HG03558 (cell line): ENCODE data around the gene TRAPPC3.

Experiments used
- ATAC-seq: cut with Tn5 transposase; IDR thresholded peaks from one replicate; pipeline ENCODE4 v1.9.1; 2021; ENCODE audit warnings: moderate number of reproducible peaks; ENCODE audit not compliant: unreplicated experiment; ENCODE audit errors: extremely low read depth

The TRAPPC3 gene

GRCh38 chr1:36108314-36108713, 41.0 kb downstream of the TRAPPC3 start:
- ATAC-seq: no peak

DNA sequence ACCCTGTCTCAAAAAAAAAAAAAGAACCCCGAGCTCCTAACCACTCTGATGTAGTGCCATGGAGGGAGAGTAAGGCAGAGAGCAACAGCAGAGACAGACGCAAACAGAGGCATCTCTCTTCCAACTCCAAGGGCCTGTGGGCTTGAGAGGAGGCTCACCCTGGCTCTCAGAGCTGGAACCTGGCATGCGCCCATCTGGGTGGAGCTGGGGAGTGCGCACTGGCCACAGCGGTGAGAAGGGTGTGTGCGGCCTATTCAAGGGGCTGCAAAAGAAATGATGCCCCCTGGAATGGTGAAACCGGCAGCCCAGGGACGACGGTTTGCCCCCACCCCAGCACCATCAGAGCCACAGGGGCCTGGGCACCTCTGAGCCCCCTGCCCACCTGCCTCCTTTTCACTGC, 41.9 kb downstream of the TRAPPC3 start:
- no peak for ATAC-seq

DNA sequence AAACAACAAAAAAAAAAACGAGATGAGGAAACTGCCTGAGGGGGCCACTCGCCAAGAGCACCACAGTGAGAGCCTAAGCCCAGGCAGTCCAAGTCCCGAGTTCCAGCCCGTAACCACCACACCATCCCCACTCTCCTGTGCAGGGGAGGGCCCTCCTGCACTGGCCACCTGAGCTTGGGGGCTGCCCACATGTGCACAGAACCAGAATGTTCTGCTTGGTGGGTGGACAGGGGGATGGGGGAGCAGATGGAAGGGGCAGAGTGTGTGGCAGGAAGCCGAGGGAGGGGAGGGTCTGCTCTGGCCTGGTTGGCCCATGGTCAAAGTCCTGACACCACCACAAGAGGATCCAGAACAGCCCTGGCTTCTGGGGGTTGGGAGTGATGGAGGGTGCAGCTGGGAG, 43.0 kb downstream of the TRAPPC3 start:
- ATAC-seq: no peak

- ATAC-seq: no peak
These were observed 47.7 kb downstream of the TRAPPC3 start for GRCh38 chr1:36101546-36101945.

- no peak for ATAC-seq
These were observed 48.9 kb downstream of the TRAPPC3 start for GRCh38 chr1:36100376-36100775.

GRCh38 chr1:36099681-36100341, 49.5 kb downstream of the TRAPPC3 start:
- ATAC-seq: no peak

DNA sequence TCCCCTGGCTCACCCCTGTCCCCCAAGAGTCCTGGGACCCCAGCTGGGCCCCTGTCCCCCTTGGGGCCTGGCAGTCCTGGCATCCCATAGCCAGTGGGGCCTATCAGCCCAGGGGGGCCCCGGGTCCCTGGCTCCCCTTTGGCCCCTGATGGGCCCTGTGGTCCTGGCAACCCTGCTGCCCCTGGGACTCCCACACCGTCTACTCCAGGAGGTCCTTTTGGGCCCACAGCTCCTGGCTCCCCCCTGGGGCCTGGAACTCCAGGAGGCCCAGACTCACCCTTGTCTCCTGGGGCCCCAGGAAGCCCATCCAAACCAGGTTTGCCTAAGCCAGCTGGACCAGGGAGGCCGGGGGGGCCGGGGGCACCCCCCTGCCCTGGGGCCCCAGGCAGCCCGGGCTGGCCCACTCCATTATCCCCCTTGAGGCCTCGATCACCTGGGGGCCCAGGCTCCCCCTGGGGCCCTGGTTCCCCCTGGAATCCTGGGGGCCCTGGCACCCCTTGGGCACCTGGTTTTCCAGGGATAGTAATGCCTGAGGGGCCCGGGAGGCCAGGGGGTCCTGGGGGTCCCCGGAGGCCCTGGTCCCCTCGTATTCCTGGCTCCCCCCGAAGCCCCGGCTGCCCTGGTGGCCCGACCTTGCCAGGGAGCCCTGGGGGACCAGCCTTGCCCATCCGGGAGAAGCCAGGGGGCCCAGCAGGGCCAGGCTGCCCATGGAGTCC, 50.5 kb downstream of the TRAPPC3 start:
- ATAC-seq: no peak

DNA sequence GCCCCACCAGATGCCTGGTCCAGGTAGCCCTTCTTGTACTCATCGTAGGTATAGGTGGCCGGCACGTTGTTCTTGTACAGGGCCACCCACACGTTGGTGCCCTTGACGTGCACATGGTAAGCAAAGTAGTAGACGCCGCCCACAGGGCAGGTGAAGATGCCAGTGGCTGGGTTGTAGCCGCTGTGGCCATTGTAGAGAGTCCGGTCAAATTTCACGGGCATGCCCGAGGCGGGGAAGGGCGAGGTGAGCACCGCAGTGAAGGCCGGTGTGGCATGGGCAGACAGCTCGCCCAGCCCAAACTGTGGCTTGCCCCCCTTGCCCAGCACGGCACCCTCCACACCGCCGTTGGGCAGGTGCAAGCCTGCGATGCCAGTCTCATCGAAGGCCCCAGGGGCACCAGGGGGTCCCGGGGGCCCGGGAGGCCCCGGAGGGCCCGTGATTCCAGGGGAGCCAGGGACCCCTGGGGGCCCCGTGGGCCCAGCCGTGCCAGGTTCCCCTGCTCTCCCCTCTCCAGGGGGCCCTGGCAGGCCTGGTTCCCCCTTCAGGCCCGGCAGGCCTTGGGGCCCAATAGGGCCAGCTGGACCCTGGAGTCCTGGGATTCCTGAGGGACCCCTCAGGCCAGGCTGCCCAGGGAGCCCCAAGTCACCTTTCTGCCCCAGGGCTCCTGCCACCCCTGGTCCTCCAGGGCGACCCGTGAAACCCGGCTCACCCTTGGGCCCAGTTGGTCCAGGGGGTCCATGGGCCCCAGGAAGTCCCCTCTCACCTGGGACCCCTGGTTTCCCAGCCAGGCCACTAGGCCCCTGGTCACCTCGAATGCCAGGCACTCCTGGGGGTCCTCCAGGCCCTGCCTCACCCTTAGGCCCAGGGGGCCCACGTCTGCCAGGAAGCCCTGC, 51.3 kb downstream of the TRAPPC3 start:
- no peak for ATAC-seq

DNA sequence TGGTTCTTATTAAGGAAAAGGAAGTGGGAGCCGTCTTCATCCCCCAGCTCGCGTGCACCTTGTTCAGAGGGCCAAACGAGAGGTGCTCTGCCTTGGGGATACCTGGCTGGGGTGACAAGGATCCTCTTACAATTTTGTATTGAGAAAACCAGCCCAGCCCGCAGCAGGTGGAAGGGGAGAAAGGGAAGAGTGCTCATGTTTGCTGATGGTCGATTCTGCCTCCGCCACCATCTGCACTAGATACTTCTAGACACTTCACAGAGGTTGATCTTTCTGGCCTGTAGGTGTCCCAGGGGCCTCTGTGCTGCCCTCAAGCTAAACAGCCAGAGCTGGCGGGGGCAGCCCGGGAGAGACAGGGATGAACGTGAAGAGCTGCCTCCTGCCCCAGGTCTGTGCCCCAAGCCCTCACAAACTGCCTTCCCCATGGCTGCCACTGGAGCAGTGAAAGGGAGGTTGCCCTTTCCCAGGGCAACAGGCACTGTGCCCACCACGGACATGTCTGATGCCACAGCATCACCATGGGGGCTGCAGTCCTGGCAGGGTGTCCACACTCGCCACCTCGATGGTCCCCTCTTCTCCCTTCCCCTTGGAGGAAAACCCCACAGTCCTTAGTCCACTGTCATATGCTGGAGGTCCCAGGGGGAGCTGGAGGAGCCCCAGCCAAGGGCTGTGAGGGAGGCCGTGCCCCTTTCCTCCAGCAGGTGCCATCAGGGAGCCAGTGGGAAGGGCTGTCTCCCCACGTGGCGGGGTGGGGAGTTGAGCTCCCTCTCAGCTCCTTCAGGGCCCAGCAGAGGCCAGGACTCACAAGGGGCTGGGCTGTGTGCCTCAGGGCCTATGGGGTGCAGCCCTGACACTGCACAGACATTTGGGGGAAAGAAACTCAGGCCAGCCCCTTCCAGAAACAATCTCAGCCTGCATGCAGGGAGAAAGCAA, 52.5 kb downstream of the TRAPPC3 start:
- ATAC-seq: no peak

DNA sequence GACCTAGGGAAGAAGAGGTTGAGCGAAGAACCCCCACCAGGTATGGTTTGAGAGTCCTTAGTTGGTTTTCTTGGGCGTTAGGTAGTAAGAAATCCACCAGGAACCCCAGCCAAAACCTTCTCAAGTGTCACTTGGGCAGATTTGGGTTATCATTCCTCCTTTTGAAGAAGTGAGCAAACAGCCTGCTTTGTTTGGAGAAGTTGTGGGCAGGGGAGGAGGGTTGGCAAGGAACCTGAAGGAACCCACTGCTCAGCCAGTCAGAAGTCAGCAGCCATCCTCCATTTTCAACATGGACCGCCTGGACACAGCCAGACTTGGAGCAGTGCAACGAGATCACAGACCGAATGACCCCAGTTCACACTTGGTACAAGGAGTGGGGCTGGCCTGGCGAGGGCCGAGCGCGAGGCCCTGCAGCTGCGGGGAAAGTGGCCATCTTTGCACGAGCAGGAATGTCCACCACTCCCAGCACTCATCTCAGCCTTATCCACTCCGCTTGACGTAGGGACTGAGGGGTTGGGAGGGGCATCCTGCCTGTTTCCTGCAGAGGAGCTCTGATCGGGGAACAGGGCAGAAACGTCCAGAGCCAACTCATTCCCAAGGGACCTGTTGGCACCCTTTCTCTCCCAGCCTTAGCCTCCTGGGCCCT, 53.4 kb downstream of the TRAPPC3 start:
- ATAC-seq: no peak

GRCh38 chr1:36094621-36095061, 54.6 kb downstream of the TRAPPC3 start:
- no peak for ATAC-seq

DNA sequence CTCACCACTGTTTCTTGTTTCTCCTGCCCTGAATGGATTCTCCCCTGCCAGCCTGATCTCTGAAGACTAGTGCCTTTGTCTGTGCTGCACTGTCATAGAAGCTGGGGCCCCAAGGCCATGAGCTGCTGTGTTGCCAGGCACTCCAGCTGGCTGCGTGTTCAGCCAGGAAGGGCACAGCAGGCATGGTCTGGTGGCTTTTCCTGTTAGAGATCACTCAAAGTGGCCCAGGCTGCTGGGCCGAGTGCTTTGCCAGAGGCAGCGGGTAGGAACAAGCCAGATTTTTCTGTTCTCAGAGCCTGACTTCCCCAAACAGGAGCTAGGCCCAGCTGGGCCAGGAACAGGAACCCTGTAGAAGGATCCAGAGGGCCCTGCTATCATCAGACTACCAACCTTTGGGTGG, 55.4 kb downstream of the TRAPPC3 start:
- ATAC-seq: no peak

- ATAC-seq: no peak
These were observed 56.1 kb downstream of the TRAPPC3 start for GRCh38 chr1:36093226-36093625.

- ATAC-seq: no peak
These were observed 56.5 kb downstream of the TRAPPC3 start for GRCh38 chr1:36092798-36093185.

- ATAC-seq: no peak
These were observed 57.0 kb downstream of the TRAPPC3 start for GRCh38 chr1:36092166-36092797.

GRCh38 chr1:36091698-36092097, 57.6 kb downstream of the TRAPPC3 start:
- ATAC-seq: no peak

DNA sequence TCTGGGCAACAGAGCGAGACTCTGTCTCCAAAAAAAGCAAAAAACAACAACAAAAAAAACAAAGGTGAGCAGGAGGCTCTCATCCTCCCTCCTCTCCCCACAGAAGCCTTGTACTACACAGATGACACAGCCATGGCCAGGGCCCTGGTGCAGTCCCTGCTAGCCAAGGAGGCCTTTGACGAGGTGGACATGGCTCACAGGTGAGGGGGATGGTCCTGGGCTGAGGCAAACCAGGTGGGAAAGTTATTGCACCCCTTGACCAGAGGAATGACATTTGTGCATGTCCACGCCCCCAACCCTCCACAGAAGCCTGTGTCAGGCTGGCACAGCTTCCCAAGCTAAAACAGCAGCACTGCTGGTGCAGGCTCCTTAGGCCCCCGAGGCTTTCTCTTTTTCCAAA, 58.1 kb downstream of the TRAPPC3 start:
- ATAC-seq: no peak

DNA sequence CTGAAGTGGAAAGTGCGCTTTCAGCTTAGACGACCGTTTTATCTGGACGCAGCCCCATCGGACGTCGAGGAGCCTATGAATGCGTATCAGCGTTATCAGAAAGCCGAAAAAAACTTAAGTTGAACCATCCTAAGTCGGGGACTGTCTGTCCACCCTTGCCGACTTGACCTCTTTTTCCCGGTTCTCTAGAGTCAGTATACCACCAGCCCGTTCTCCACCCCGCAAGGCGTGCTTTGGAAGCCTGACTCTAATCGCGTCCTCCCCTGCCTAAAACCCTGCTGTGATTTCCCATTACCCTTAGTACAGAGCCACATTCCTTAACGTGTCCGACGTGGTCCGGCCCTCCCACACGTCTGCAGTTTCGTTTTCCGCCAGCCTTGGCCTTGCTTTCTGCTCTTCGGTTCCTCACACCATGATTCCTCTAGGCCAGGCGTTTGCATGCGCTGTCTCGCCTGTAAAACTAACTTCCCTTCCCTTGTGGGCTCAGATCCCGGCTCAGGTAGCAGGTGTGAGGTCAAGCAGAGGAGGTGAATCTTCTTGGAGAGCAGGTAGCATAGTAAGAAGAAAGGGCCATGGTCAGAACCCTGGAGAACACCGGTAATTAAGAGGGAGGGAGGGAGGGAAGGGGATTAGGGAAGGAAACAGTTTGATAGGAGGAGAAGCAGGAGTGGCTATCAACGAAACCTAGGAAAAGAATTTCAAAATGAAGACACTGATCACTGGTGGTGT, 59.7 kb downstream of the TRAPPC3 start:
- no peak for ATAC-seq
